Measurements from ENCODE around the gene HNF1A.

DNA sequence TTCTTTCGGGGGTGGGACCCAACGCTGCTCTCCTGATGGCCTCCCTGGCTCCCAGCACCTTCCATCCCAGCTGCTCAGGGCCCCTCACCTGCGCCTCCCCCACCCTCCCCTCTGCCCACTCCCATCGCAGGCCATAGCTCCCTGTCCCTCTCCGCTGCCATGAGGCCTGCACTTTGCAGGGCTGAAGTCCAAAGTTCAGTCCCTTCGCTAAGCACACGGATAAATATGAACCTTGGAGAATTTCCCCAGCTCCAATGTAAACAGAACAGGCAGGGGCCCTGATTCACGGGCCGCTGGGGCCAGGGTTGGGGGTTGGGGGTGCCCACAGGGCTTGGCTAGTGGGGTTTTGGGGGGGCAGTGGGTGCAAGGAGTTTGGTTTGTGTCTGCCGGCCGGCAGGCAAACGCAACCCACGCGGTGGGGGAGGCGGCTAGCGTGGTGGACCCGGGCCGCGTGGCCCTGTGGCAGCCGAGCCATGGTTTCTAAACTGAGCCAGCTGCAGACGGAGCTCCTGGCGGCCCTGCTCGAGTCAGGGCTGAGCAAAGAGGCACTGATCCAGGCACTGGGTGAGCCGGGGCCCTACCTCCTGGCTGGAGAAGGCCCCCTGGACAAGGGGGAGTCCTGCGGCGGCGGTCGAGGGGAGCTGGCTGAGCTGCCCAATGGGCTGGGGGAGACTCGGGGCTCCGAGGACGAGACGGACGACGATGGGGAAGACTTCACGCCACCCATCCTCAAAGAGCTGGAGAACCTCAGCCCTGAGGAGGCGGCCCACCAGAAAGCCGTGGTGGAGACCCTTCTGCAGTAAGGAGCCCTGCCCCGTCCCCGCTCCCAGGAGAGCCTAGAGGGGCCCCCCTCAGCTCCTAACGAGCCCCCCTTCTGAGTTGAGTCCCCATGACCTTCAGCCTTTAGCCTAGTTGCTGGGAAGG lies at the start of gene HNF1A:
- TF ChIP-seq TAF1 (conservative IDR thresholded peaks at IDR 0.05) (no peak), MAX (IDR thresholded peaks at IDR 0.05) (peak; percentile 94), HNF4A (conservative IDR thresholded peaks at IDR 0.05) (peak; percentile 99), ATF3 (IDR thresholded peaks at IDR 0.05) (no peak)
- TF ChIP-seq, protein P1, sequence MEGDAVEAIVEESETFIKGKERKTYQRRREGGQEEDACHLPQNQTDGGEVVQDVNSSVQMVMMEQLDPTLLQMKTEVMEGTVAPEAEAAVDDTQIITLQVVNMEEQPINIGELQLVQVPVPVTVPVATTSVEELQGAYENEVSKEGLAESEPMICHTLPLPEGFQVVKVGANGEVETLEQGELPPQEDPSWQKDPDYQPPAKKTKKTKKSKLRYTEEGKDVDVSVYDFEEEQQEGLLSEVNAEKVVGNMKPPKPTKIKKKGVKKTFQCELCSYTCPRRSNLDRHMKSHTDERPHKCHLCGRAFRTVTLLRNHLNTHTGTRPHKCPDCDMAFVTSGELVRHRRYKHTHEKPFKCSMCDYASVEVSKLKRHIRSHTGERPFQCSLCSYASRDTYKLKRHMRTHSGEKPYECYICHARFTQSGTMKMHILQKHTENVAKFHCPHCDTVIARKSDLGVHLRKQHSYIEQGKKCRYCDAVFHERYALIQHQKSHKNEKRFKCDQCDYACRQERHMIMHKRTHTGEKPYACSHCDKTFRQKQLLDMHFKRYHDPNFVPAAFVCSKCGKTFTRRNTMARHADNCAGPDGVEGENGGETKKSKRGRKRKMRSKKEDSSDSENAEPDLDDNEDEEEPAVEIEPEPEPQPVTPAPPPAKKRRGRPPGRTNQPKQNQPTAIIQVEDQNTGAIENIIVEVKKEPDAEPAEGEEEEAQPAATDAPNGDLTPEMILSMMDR (IDR thresholded peaks at IDR 0.05; ENCODE audit: low read depth, low read length, missing input control) = no peak
